Type B pancreatic cell (in vitro differentiated cells): ENCODE results near the gene CTSF. TPM values are rescaled to one million over a fixed set of nuclear protein-coding genes. Genes with fewer than 3 reads are reported as not detected.
"Not testable (repeated sequence)": the region's sequence is repeated elsewhere in the genome, so short reads cannot be mapped to it uniquely, and the experiment has no call there.

Experiments
- DNase-seq: peaks from one replicate; pipeline ENCODE4 v3.0.0; 2021; ENCODE audit warnings: mixed read lengths; ENCODE audit not compliant: unreplicated experiment; ENCODE audit errors: extremely low spot score
- H3K27ac Mint-ChIP-seq: 2 replicates; pipeline ENCODE4 v1.8.0; 2021; ENCODE audit warnings: mild to moderate bottlenecking, mixed read lengths
- H3K27me3 Mint-ChIP-seq: 2 replicates; pipeline ENCODE4 v1.8.0; 2021; ENCODE audit warnings: mixed read lengths
- H3K36me3 Mint-ChIP-seq: 2 replicates; pipeline ENCODE4 v1.8.0; 2021; ENCODE audit warnings: mixed read lengths
- H3K4me1 Mint-ChIP-seq: one replicate; pipeline ENCODE4 v1.8.0; 2021; ENCODE audit warnings: mixed read lengths; ENCODE audit not compliant: unreplicated experiment
- H3K4me3 Mint-ChIP-seq: 2 replicates; pipeline ENCODE4 v1.8.0; 2021; ENCODE audit warnings: mild to moderate bottlenecking, mixed read lengths
- H3K9me3 Mint-ChIP-seq: 2 replicates; pipeline ENCODE4 v1.8.0; 2021; ENCODE audit warnings: mixed read lengths
- CTCF ChIP-seq: fragments of 200-600 bp; sonication (generic); conservative IDR thresholded peaks from 2 replicates; pipeline ENCODE4 v1.5.0; 2021; ENCODE audit warnings: antibody characterized with exemption, mild to moderate bottlenecking
- total RNA-seq: library from RNA; stranded (reverse); gene quantifications from 2 replicates; pipeline ENCODE4 v1.2.1, GENCODE V29; 2021; ENCODE audit warnings: low replicate concordance

The CTSF gene
- total RNA-seq, 1 donor from 2014 or later = not detected

- TF ChIP-seq CTCF = peak; percentile 79
- peaks cover 4% of the 10 kb centered on the region for H3K9me3 Mint-ChIP-seq
- H3K27ac Mint-ChIP-seq = peak within 1 kb of the TSS; percentile 94
- H3K4me1 Mint-ChIP-seq = peaks cover 13% of the 10 kb centered on the region
- no peaks in the 10 kb centered on the region for H3K36me3 Mint-ChIP-seq
- no peaks in the 10 kb centered on the region for H3K27me3 Mint-ChIP-seq
- peak within 1 kb of the TSS; percentile 100 for H3K4me3 Mint-ChIP-seq
- peak; percentile 98 for DNase-seq
These were observed 24.3 kb upstream of the CTSF start, which contains the start of the genes CCDC87 and CCS for GRCh38 chr11:66592457-66593302. TSS of gene CCDC87 (minus strand) at chr11:66593063. CDS start at chr11:66593015, 48 bp downstream. TSS of gene CCS (plus strand) at chr11:66593185. CDS start at chr11:66593262, 77 bp downstream.

DNA sequence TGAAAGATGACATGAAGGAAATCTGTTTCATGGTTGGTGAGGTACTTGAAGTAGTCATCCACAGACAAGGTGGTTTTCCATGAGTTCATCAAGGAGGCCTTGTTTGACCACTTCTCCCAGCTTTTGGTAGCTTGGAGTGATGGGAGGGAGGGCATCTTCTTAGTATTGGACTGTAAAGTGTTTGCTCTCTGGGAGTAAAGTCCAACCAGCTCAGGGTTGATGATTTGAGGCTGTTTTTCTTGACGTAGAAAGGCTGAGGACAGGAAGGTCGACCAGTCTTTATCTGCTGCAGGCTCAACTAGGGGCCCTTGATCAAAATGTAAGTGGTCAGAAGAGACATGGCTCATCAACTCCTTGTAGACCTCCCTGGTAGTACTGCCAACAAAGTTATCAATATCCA is 22.8 kb upstream of the CTSF start:
- DNase-seq = no peak
- TF ChIP-seq CTCF = no peak

GRCh38 chr11:66589996-66590675 is 21.7 kb upstream of the CTSF start:
- Mint-ChIP-seq H3K36me3 (no peaks in the 10 kb centered on the region), H3K9me3 (peaks cover 4% of the 10 kb centered on the region), H3K4me3 (no peak overlapping the region), H3K27ac (no peak overlapping the region), H3K4me1 (peaks cover 11% of the 10 kb centered on the region), H3K27me3 (no peaks in the 10 kb centered on the region)
- TF ChIP-seq CTCF = no peak
- DNase-seq = no peak

More for the DNA sequence above, 22.8 kb upstream of the CTSF start:
- Mint-ChIP-seq H3K27me3 (no peaks in the 10 kb centered on the region), H3K4me1 (peaks cover 13% of the 10 kb centered on the region), H3K36me3 (no peaks in the 10 kb centered on the region), H3K9me3 (peaks cover 4% of the 10 kb centered on the region), H3K4me3 (no peak overlapping the region), H3K27ac (no peak overlapping the region)

GRCh38 chr11:66589315-66589714 is 20.9 kb upstream of the CTSF start:
- H3K9me3 Mint-ChIP-seq, H3K4me3 Mint-ChIP-seq, H3K36me3 Mint-ChIP-seq, H3K4me1 Mint-ChIP-seq, H3K27me3 Mint-ChIP-seq, H3K27ac Mint-ChIP-seq, DNase-seq: not testable (repeated sequence)

DNA sequence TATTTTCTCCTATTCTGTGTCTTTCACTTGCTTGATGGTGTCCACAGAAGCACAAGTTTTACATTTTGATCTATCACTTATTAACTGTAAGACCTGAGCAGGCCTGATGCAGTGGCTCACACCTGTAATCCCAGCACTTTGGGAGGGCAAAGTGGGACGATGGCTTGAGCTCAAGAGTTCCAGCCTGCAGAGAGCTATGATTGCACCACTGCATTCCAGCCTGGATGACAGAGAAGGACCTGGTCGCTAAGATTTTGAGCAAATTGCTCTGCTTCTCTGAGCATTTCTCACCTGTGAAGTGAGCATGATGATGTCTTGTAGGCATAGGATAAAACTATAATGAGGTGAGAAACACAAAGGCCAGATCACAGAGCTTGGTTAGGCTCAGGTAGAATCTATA is 17.7 kb upstream of the CTSF start:
- TF ChIP-seq CTCF = no peak
- Mint-ChIP-seq H3K27me3 (no peaks in the 10 kb centered on the region), H3K27ac (no peak overlapping the region), H3K4me3 (no peak overlapping the region), H3K9me3 (peaks cover 5% of the 10 kb centered on the region), H3K36me3 (no peaks in the 10 kb centered on the region), H3K4me1 (no peaks in the 10 kb centered on the region)
- no peak for DNase-seq

- not testable (repeated sequence) for H3K36me3 Mint-ChIP-seq, H3K4me1 Mint-ChIP-seq
These were observed 17.0 kb upstream of the CTSF start for GRCh38 chr11:66585447-66585846.

DNA sequence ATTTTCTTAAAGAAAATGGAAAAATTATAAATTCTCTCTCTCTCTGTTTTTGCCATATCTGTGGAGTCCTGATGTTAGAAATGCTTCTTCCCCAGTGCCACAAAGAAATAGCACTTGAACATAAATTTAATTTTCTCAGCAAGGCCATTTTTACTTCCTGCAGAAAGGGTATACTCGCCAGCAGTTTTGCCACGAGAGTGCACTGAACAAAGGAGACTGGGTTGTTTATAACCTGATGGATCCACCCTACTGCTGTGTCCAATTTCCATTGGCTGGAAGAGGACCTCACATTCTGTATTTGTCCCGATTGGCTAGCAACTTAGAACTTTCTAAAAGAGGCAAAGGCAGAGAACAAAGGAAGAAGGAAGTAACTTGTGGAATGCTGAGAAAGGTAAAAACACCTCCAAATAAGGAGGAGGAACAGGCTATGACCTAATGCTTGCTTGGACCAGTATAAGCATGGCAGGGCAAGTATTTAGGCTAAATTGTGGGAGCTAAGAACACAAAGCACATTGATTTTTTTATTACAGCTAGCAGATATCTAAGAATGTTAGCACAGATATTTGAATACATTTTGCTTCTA is 14.2 kb upstream of the CTSF start:
- H3K27me3 Mint-ChIP-seq = peaks cover 11% of the 10 kb centered on the region
- H3K9me3 Mint-ChIP-seq, H3K4me3 Mint-ChIP-seq, H3K36me3 Mint-ChIP-seq, DNase-seq, H3K27ac Mint-ChIP-seq, H3K4me1 Mint-ChIP-seq: not testable (repeated sequence)

More at GRCh38 chr11:66585447-66585846, 17.0 kb upstream of the CTSF start:
- not testable (repeated sequence) for H3K27ac Mint-ChIP-seq, H3K27me3 Mint-ChIP-seq, DNase-seq, H3K9me3 Mint-ChIP-seq, H3K4me3 Mint-ChIP-seq
